ENCODE measurements around the gene CACNA2D4. TPM values are rescaled to one million over a fixed set of nuclear protein-coding genes. Genes with fewer than 3 reads are reported as not detected.

CACNA2D4 gene
- total and polyA plus RNA-seq, 4 donors, result 1.5 to 12.6 (median 7.3) TPM

DNA sequence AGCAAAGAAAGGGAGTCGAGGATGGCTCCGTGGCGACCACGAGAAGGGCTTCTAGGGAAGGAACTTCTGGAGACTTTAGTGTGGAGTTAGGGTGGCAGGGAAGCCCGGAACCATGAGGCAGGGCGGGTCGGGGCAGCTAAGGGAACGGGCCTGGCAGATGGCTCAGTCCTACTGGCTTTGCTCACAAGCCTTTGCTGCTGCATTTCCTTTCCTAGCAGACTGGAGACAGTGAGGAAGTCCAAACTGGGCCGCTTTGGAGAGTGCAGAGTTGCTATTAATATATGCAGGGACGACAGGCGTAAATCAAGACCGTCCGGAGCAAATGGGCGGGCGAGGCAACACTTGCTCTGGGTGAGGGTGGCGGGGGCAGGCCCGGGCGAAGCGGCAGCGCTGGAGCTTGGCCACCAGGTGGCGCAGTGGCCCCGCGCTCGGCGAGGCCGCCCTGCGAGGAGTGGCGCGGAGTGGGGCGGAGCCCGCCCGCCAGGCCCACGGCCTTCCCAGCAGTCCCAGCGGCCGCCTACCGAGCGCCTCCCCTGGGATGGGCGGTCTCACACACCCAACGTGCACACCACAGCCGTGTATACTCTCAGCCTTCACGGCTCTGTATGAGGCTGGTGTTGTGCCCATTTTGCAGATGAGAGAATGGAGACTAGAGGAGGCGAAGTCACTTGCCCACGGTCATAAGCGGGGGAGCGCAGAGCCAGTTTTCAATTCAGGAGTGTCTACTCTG is 122.5 kb downstream of the CACNA2D4 start:
- DNase-seq, result peak; percentile 90 to 95 (median 92)
- ATAC-seq (ENCODE audit: insufficient read depth, low FRiP score), result peak; percentile 95
- H3K27ac ChIP-seq (ENCODE audit: low read depth in 1 of 2, low read length in 1 of 2), result peak overlapping the region; percentile 75 to 91
- no peaks in the 10 kb centered on the region for H3K36me3 ChIP-seq (ENCODE audit: control insufficient read depth in 4 of 4, insufficient read depth in 4 of 4, low read length in 4 of 4)
- peak overlapping the region; percentile 66 for H3K4me3 ChIP-seq
- peak; percentile 99 for TF ChIP-seq CTCF (IDR thresholded peaks at IDR 0.05; ENCODE audit: control extremely low read depth, extremely low read depth)
- no peak overlapping the region for H3K9ac ChIP-seq (ENCODE audit: insufficient read depth in 1 of 2, low read length in 2 of 2)
- no peaks in the 10 kb centered on the region for H3K27me3 ChIP-seq (ENCODE audit: control insufficient read depth in 3 of 3, insufficient read depth in 3 of 3, low read length in 2 of 3)
- H3K4me1 ChIP-seq (ENCODE audit: control insufficient read depth in 5 of 5, insufficient read depth in 5 of 5, low read length in 5 of 5), result peaks cover 0 to 15% (median 2%) of the 10 kb centered on the region in 5 donors
- 3 to 5% methylated on average over 44 to 45 of the region's 45 CpGs for WGBS, 2 donors
- no peaks in the 10 kb centered on the region for H3K9me3 ChIP-seq (ENCODE audit: control insufficient read depth in 4 of 4, insufficient read depth in 3 of 4, low read length in 3 of 4)

GRCh38 chr12:1795221-1795784 is 123.1 kb downstream of the CACNA2D4 start:
- H3K27ac ChIP-seq (ENCODE audit: low read depth in 1 of 2, low read length in 1 of 2), result peak overlapping the region in 1 of 2 donors; percentile 18
- no peak for ATAC-seq (ENCODE audit: insufficient read depth, low FRiP score)
- WGBS, 2 donors, result 64 to 79% methylated on average over 19 of the region's 19 CpGs

GRCh38 chr12:1794440-1795090 is 123.9 kb downstream of the CACNA2D4 start:
- WGBS, 2 donors, result 77 to 87% methylated on average over 15 of the region's 15 CpGs
- Histone ChIP-seq H3K4me1 (ENCODE audit: control insufficient read depth in 5 of 5, insufficient read depth in 5 of 5, low read length in 5 of 5) (peaks cover 0 to 15% (median 2%) of the 10 kb centered on the region in 5 donors), H3K36me3 (ENCODE audit: control insufficient read depth in 4 of 4, insufficient read depth in 4 of 4, low read length in 4 of 4) (no peaks in the 10 kb centered on the region), H3K27ac (ENCODE audit: low read depth in 1 of 2, low read length in 1 of 2) (no peak overlapping the region), H3K9ac (ENCODE audit: insufficient read depth in 1 of 2, low read length in 2 of 2) (no peak overlapping the region), H3K27me3 (ENCODE audit: control insufficient read depth in 3 of 3, insufficient read depth in 3 of 3, low read length in 2 of 3) (no peaks in the 10 kb centered on the region), H3K9me3 (ENCODE audit: control insufficient read depth in 4 of 4, insufficient read depth in 3 of 4, low read length in 3 of 4) (no peaks in the 10 kb centered on the region), H3K4me3 (no peak overlapping the region)
- no peak for DNase-seq
- TF ChIP-seq CTCF (IDR thresholded peaks at IDR 0.05; ENCODE audit: control extremely low read depth, extremely low read depth), result no peak
- no peak for ATAC-seq (ENCODE audit: insufficient read depth, low FRiP score)

More at GRCh38 chr12:1795221-1795784, 123.1 kb downstream of the CACNA2D4 start:
- no peaks in the 10 kb centered on the region for H3K27me3 ChIP-seq (ENCODE audit: control insufficient read depth in 3 of 3, insufficient read depth in 3 of 3, low read length in 2 of 3)
- no peaks in the 10 kb centered on the region for H3K36me3 ChIP-seq (ENCODE audit: control insufficient read depth in 4 of 4, insufficient read depth in 4 of 4, low read length in 4 of 4)
- DNase-seq, result no peak
- H3K4me1 ChIP-seq (ENCODE audit: control insufficient read depth in 5 of 5, insufficient read depth in 5 of 5, low read length in 5 of 5), result peaks cover 0 to 15% (median 2%) of the 10 kb centered on the region in 5 donors
- no peak overlapping the region for H3K4me3 ChIP-seq
- no peak for TF ChIP-seq CTCF (IDR thresholded peaks at IDR 0.05; ENCODE audit: control extremely low read depth, extremely low read depth)
- H3K9me3 ChIP-seq (ENCODE audit: control insufficient read depth in 4 of 4, insufficient read depth in 3 of 4, low read length in 3 of 4), result no peaks in the 10 kb centered on the region
- no peak overlapping the region for H3K9ac ChIP-seq (ENCODE audit: insufficient read depth in 1 of 2, low read length in 2 of 2)
